Stimulated activated CD4-positive, alpha-beta T cell treated with anti-CD3 and anti-CD28 coated beads, Interleukin-12 subunit alpha, Interleukin-12 subunit beta, amount 100 ng/mL, for 24 hours (primary cell): ENCODE measurements around the gene CRYZL1.

Experiments used
- DNase-seq, 2 experiments: peaks; one replicate each; pipeline ENCODE4 v3.0.0-alpha.2; 2020; ENCODE audit warnings: low read depth in 2 of 2

The CRYZL1 gene

GRCh38 chr21:33661146-33661545, 19.6 kb upstream of the CRYZL1 start:
- DNase-seq: no peak

- DNase-seq: no peak
Observed at GRCh38 chr21:33660406-33660805, 18.9 kb upstream of the CRYZL1 start.

- DNase-seq: no peak
Observed at GRCh38 chr21:33659568-33659949, 18.0 kb upstream of the CRYZL1 start.

GRCh38 chr21:33658919-33659567, 17.5 kb upstream of the CRYZL1 start:
- DNase-seq: no peak

- no peak for DNase-seq
Observed at GRCh38 chr21:33657124-33657820, 15.7 kb upstream of the CRYZL1 start.

- no peak for DNase-seq
Observed at GRCh38 chr21:33655588-33656221, 14.2 kb upstream of the CRYZL1 start.

- no peak for DNase-seq
Observed at GRCh38 chr21:33654412-33654811, 12.9 kb upstream of the CRYZL1 start.

GRCh38 chr21:33651965-33652680, 10.6 kb upstream of the CRYZL1 start:
- DNase-seq: no peak

- DNase-seq: no peak
Observed at GRCh38 chr21:33650929-33651509, 9.5 kb upstream of the CRYZL1 start.

- DNase-seq: no peak
Observed at GRCh38 chr21:33650230-33650629, 8.7 kb upstream of the CRYZL1 start.

GRCh38 chr21:33648555-33648954, 7.0 kb upstream of the CRYZL1 start:
- no peak for DNase-seq

GRCh38 chr21:33647587-33647986, 6.0 kb upstream of the CRYZL1 start:
- no peak for DNase-seq

GRCh38 chr21:33645730-33646129, 4.2 kb upstream of the CRYZL1 start:
- DNase-seq: no peak

GRCh38 chr21:33644383-33645074, 3.0 kb upstream of the CRYZL1 start:
- DNase-seq: no peak

GRCh38 chr21:33643658-33644311, 2.2 kb upstream of the CRYZL1 start:
- DNase-seq: no peak

- DNase-seq: peak in 1 of 2 experiments; percentile 3
Observed at GRCh38 chr21:33642896-33643657, 1.5 kb upstream of the CRYZL1 start.

GRCh38 chr21:33642027-33642895, 720 bp upstream of the CRYZL1 start, which contains the start of gene ITSN1:
Gene ITSN1 (plus strand): TSS chr21:33642501. CDS start chr21:33718829, 76,328 bp downstream.
- DNase-seq: peak; percentile 100

GRCh38 chr21:33640697-33641351, 717 bp downstream of the CRYZL1 start:
- DNase-seq: no peak

- no peak for DNase-seq
Observed at GRCh38 chr21:33634254-33634653, 7.3 kb downstream of the CRYZL1 start.
